ENCODE measurements around the gene PPM1B. TPM values are rescaled to one million over a fixed set of nuclear protein-coding genes. Genes with fewer than 3 reads are reported as not detected.

PPM1B gene
- total and polyA plus RNA-seq, 2 donors (not counting 1 experiment from before 2014, with no cell fraction given), result 15.3 to 81.4 TPM

DNA sequence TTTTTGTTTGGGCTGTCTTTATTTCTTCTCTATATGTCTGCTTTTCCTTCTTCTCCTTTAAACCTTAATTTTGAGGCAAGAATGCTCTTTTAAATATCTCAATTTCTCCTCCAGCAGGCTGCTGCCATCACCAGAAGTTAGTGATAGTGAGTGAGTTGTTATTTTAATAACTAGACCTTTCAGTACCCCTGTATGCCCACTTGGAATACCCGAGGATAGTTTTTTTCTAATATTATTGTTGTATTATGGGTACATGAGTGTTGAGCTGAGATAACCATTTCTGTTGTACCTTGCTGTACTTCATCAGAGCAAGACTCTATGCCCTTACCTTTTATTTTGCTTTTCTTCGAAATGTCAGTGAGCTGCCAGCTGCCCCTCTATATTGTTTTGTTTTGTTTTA, 50.1 kb downstream of the PPM1B start:
- TF ChIP-seq EZH2 (IDR thresholded peaks at IDR 0.05; ENCODE audit: borderline replicate concordance, insufficient read depth, low read depth, low read length, poor library complexity, severe bottlenecking), result no peak
- TF ChIP-seq, protein P1, sequence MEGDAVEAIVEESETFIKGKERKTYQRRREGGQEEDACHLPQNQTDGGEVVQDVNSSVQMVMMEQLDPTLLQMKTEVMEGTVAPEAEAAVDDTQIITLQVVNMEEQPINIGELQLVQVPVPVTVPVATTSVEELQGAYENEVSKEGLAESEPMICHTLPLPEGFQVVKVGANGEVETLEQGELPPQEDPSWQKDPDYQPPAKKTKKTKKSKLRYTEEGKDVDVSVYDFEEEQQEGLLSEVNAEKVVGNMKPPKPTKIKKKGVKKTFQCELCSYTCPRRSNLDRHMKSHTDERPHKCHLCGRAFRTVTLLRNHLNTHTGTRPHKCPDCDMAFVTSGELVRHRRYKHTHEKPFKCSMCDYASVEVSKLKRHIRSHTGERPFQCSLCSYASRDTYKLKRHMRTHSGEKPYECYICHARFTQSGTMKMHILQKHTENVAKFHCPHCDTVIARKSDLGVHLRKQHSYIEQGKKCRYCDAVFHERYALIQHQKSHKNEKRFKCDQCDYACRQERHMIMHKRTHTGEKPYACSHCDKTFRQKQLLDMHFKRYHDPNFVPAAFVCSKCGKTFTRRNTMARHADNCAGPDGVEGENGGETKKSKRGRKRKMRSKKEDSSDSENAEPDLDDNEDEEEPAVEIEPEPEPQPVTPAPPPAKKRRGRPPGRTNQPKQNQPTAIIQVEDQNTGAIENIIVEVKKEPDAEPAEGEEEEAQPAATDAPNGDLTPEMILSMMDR (IDR thresholded peaks at IDR 0.05), result no peak
- Histone ChIP-seq H3K27me3 (replicated peaks in 1 of 4; ENCODE audit: control extremely low read depth in 1 of 4, control insufficient read depth in 3 of 4, insufficient read depth in 4 of 4, low read length in 3 of 4) (no peaks in the 10 kb centered on the region), H4K20me1 (ENCODE audit: control insufficient read depth, insufficient read depth, low read length, poor library complexity, severe bottlenecking) (peaks cover 17% of the 10 kb centered on the region), H3K9ac (ENCODE audit: low read length) (no peak overlapping the region), H3K4me1 (ENCODE audit: control insufficient read depth in 2 of 2, insufficient read depth in 2 of 2, low read length in 2 of 2) (no peaks in the 10 kb centered on the region), H3K27ac (ENCODE audit: low read length in 2 of 2) (no peak overlapping the region), H3K4me2 (replicated peaks; ENCODE audit: low read depth, low read length, poor library complexity, severe bottlenecking) (no peak overlapping the region), H3K4me3 (ENCODE audit: control extremely low read depth in 1 of 5, extremely low read depth in 1 of 5, insufficient read depth in 1 of 5, low read depth in 2 of 5, low read length in 4 of 5) (no peak overlapping the region), H3K79me2 (ENCODE audit: control insufficient read depth, insufficient read depth, low read length) (peaks cover 26% of the 10 kb centered on the region), H2AFZ (ENCODE audit: insufficient read depth, low read depth, low read length, poor library complexity, severe bottlenecking) (no peak overlapping the region), H3K36me3 (replicated peaks in 1 of 2; ENCODE audit: control extremely low read depth in 1 of 2, control insufficient read depth in 1 of 2, extremely low read depth in 1 of 2, insufficient read depth in 2 of 2, low read length in 1 of 2) (peaks cover 12 to 41% of the 10 kb centered on the region in 2 experiments), H3K9me3 (ENCODE audit: control extremely low read depth in 1 of 3, control insufficient read depth in 2 of 3, insufficient read depth in 1 of 3, low read length in 2 of 3) (no peaks in the 10 kb centered on the region)
- intact Hi-C loops (cut with micrococcal nuclease), result no loop called here
- ATAC-seq (ENCODE audit: low read depth) (no peak), DNase-seq (no peak)
- WGBS (ENCODE audit: insufficient coverage), result no CpG with 5 or more reads among the region's 2 CpGs
- H3K4me1 Mint-ChIP-seq, result no peaks in the 10 kb centered on the region
- no peak overlapping the region for H3K4me3 Mint-ChIP-seq
- CTCF ChIA-PET, result no interaction called here
- H3K27me3 Mint-ChIP-seq, result no peaks in the 10 kb centered on the region
- POLR2A ChIA-PET, result no interaction called here
- H3K9me3 Mint-ChIP-seq (ENCODE audit: insufficient read depth), result no peaks in the 10 kb centered on the region
- H3K27ac Mint-ChIP-seq, result peak overlapping the region; percentile 42

GRCh38 chr2:44226753-44227152, 58.1 kb downstream of the PPM1B start:
- Histone ChIP-seq H4K20me1 (ENCODE audit: control insufficient read depth, insufficient read depth, low read length, poor library complexity, severe bottlenecking) (peaks cover 6% of the 10 kb centered on the region), H3K79me2 (ENCODE audit: control insufficient read depth, insufficient read depth, low read length) (peaks cover 3% of the 10 kb centered on the region), H3K9ac (ENCODE audit: low read length) (no peak overlapping the region), H3K36me3 (replicated peaks in 1 of 2; ENCODE audit: control extremely low read depth in 1 of 2, control insufficient read depth in 1 of 2, extremely low read depth in 1 of 2, insufficient read depth in 2 of 2, low read length in 1 of 2) (peaks cover 2 to 35% of the 10 kb centered on the region in 2 experiments), H3K4me3 (ENCODE audit: control extremely low read depth in 1 of 5, extremely low read depth in 1 of 5, insufficient read depth in 1 of 5, low read depth in 2 of 5, low read length in 4 of 5) (no peak overlapping the region), H3K27ac (ENCODE audit: low read length in 2 of 2) (no peak overlapping the region), H2AFZ (ENCODE audit: insufficient read depth, low read depth, low read length, poor library complexity, severe bottlenecking) (no peak overlapping the region), H3K4me1 (ENCODE audit: control insufficient read depth in 2 of 2, insufficient read depth in 2 of 2, low read length in 2 of 2) (no peaks in the 10 kb centered on the region), H3K27me3 (replicated peaks in 1 of 4; ENCODE audit: control extremely low read depth in 1 of 4, control insufficient read depth in 3 of 4, insufficient read depth in 4 of 4, low read length in 3 of 4) (no peaks in the 10 kb centered on the region), H3K4me2 (replicated peaks; ENCODE audit: low read depth, low read length, poor library complexity, severe bottlenecking) (no peak overlapping the region), H3K9me3 (ENCODE audit: control extremely low read depth in 1 of 3, control insufficient read depth in 2 of 3, insufficient read depth in 1 of 3, low read length in 2 of 3) (no peaks in the 10 kb centered on the region)
- no peak for TF ChIP-seq EZH2 (IDR thresholded peaks at IDR 0.05; ENCODE audit: borderline replicate concordance, insufficient read depth, low read depth, low read length, poor library complexity, severe bottlenecking)
- TF ChIP-seq, protein P1 (IDR thresholded peaks at IDR 0.05), result no peak
- DNase-seq (no peak), ATAC-seq (ENCODE audit: low read depth) (no peak)
- ChIA-PET CTCF (no interaction called here), POLR2A (no interaction called here)
- Mint-ChIP-seq H3K27me3 (no peaks in the 10 kb centered on the region), H3K27ac (no peak overlapping the region), H3K9me3 (ENCODE audit: insufficient read depth) (no peaks in the 10 kb centered on the region), H3K4me1 (no peaks in the 10 kb centered on the region), H3K4me3 (no peak overlapping the region)
- no CpG with 5 or more reads among the region's 2 CpGs for WGBS (ENCODE audit: insufficient coverage)
- intact Hi-C loops (cut with micrococcal nuclease), result no loop called here
